GM19023 (cell line): ENCODE data around the gene SLCO3A1.
"Not testable (repeated sequence)": the region's sequence is repeated elsewhere in the genome, so short reads cannot be mapped to it uniquely, and the experiment has no call there.

Experiments used
- ATAC-seq: cut with Tn5 transposase; IDR thresholded peaks from one replicate; pipeline ENCODE4 v1.9.1; 2021; ENCODE audit warnings: mild to moderate bottlenecking, moderate library complexity; ENCODE audit not compliant: unreplicated experiment

Gene SLCO3A1

DNA sequence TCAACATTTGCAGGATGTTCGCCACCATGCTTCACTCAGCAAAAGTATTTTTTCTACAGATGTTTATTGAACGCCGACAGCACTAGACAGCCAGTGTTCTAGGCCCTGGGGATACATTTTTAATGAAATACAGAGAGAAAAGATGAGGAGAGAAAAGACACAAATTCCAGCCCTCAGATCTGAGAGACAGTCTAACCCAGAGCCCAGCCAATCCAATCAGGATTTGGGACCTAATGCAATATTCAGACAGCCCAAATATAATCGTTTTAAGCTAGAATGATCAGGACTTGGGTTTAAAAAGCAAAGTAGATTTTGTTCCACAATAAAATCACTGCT lies 174.8 kb downstream of the SLCO3A1 start:
- ATAC-seq, result no peak

DNA sequence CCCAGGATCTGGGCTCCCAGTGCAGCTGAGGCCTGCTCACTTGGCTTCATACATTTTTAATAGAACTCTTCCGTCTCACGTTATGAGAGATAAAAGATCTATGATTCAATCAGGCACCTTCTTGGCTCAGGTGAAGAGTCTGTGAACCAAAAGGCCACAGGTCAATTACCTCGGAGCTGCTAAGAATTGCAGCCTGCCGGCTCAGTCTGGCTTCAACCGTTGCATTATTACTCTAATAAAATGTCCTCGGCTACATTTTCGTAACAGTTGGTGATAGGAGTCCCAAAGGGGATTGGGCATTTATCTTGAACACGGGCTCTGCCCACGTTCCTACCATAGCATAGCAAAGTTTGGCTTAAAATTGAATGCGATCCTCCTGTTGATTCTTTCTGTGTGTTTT lies 176.3 kb downstream of the SLCO3A1 start:
- ATAC-seq, result no peak

DNA sequence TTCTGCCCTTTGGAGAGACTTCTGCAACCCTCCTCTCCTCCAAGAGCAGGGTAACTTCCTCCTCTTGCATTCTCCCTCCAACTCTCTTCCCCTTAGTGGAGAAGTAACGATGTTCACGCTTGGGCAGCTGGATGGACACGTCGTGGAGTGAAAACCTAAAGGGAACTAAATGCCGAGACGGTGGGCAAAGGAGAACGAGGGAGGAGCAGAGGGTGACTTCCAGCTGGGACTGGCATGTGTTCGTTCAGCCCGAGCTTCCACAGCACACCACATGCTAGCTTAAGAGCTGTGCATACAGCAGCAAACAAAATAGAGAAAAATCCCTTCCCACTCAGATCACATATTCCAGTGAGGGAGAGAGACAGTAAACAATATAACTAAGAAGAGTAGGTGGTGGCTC lies 179.8 kb downstream of the SLCO3A1 start:
- ATAC-seq, result no peak

DNA sequence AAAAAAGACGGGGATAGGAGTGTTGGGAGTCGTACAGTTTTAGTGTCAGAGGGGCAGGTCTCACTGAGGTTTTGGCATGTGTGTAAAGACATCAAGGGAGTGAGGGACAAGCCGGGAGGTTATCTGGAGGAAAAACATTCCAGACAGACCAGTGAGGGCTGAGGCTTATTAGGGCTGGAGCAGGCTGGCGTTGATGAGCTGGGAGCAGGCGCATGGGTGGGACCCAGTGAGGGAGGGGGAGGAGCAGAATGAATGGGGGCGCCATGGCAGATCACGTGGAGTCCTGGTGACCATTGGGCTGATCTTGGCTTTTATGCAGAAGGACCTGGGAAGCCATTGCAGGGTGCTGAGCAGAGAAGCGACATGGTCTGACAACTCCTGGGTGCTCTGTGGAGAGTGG lies 180.2 kb downstream of the SLCO3A1 start:
- no peak for ATAC-seq

DNA sequence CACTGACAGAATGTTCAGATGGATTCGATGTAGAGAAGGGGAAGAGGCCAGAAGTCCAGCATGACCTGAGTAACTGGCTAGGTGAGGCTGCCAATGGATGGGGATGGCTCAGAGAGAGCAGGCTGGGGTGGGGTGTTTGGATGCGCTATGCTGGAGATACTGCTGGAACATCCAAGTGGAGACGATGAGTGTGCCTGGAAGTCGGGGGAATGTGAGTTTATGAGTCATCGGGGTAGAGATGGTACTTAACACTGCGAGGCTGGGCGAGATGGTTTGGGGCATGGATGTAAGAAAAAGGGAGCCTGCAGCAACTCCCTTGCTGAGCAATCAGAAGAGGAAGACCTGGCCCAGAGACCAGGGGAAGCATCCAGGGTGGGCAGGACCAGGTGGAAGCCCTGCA lies 180.7 kb downstream of the SLCO3A1 start:
- no peak for ATAC-seq

DNA sequence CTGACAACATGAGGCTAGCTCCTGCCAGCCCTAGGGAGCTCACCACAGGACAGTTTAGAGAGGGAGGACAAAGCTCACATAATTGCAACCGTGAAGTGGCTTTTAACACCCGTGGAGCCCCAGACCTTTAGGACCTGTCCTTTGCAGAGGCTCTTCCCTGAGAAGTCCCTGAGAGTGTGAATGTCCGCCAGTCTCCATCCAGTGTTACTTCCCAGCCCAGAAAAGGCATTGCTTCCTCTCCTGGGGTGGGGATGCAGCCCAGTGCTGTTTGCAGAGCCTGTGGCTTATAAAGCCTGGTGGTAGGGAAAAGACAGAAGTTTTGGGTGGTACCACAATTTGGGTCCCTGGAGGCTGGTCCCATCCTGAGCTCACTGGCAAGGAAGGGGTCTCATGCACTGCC lies 182.0 kb downstream of the SLCO3A1 start:
- ATAC-seq, result no peak

DNA sequence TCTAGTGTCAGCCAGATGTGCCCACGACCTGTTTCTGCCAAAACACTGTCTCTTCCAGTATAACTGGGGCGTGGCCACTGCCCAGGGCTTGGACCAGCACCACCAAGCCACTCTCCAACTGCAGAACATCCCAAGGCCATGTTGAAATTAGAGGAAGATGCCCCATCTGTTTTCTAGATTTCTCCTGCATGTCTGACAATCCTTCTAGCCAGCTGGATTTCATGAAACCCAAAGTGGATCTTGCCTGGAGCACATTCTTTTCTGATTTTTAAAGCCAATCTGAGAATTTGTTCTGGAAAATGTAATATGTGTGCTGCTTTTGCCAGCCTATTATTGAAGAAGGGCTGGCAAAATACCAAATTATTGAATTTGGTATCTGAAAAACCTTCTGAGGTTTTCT lies 182.5 kb downstream of the SLCO3A1 start:
- ATAC-seq, result no peak

DNA sequence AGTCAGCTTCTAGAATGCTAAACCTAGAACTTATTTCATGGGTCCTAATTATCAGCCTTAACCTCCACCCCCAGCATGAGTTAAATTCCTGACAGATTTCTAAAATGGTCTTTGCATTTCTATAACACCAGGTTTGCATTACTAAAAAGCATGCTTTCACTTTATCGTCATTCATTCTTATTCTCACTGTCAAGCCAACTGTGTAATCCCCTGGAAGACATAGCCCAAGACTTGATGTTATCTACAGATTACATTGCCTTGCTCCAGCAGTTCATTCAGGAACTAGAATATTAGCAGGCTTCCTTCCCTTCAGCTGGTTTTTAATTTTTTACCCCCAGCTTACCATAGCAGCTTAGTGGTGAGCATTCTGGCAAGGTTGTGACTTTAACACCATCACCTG lies 184.0 kb downstream of the SLCO3A1 start:
- ATAC-seq, result no peak

DNA sequence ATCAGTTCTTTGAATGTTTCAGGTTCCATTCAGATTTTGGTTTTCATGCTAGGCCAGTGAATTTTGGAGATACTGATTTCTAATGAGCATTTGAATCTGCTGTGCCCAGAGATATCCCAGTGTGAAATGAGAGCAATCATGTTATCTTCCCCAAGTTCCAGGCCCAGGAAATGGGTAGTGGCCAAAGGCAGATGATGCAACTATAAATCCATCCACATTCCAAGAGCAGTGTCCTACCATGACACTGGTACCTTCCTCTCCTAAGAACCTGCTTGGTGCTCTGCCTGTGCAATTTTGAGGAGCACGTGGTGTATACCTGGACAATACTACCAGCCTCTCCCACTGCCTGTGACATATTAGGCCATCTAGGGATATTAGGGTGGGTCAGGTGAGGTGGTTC lies 186.8 kb downstream of the SLCO3A1 start:
- ATAC-seq, result no peak

DNA sequence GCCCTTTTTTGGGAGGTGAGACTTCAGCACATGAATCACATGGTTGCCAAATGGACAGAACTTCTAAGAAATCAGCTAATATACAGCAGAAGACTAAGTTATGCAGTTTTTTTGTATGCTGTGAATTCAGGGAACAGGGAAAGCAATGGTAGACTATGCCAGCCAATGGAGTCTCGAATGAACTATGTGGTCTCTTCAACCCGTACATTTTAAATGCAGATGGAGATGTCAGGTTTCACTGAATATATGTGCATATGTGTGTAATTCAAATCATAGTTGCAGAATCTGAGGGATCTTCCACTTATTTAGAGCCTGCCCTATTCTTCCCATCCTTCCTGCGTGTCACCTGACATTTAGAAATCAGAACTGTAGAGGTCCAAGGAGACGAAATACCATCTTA lies 187.9 kb downstream of the SLCO3A1 start:
- no peak for ATAC-seq

DNA sequence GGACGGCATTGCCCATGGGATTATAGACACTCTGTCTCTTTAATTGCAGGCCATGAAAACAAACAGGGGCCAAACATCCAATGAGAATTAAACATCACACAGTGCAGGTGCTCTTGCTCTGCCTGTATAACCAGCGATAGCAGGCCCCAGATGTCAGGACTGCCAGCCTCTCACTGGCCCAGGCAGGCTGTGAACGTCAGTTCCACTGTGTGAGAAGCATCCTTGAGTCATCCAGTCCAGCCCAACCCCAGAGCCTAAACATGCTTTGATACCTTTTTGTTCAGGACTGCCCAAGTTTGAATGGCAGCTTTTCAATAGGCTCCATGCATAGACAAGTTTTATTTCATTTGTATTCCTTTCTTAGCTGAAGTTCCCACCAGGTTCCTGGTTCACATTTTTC lies 189.8 kb downstream of the SLCO3A1 start:
- no peak for ATAC-seq

DNA sequence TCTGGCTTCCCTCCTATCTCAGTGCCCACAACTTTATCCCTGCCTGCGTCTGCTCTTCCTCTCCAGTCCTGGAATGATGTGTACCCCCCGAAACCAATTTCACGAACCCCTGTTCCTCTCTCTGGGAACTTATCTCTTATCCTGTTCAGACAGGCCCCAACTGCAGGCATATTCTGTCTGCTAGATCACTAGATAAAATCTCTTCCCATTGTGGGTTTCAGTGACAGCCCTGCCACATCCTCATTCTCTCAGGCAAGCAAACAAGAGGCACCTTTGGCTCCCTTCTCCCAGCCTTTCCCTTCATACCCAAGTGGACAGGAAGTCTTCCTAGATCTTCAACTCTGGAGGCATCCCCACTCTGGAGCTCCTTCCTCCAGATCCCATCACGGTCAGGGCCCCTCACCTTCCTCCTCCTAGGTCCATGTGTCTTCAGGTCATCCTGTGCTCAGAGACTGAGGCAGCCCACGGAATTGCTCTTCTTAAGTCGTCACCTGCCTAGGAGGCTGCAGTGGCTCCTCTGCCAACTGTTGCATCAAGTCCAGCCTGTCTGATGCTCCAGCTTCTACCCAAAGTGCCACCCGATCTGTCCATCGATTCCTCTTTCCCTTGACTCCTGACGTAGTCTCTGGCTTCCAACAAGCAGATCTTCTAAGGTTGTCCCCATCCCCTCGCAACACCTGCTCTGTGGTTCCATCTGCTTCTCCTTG lies 190.8 kb downstream of the SLCO3A1 start:
- no peak for ATAC-seq

DNA sequence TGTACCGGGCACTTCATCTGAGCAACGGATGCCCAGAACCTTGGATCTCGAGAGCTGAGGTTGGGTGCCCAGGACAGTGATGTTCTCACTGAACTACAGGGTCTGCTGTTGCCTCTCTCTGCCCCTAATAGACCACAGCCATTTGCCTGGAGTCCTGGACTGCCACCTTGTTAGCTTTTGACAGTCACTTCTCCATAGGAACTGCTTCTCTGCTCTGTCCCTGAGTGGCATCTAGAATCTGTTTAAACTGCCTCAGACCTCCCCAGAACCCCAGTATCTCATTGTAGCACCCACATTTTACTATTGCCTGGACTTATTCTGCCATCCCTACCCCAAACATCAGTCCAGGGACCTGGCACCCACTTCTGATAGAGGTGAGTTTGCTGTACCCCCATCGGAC lies 194.4 kb downstream of the SLCO3A1 start:
- ATAC-seq, result no peak

DNA sequence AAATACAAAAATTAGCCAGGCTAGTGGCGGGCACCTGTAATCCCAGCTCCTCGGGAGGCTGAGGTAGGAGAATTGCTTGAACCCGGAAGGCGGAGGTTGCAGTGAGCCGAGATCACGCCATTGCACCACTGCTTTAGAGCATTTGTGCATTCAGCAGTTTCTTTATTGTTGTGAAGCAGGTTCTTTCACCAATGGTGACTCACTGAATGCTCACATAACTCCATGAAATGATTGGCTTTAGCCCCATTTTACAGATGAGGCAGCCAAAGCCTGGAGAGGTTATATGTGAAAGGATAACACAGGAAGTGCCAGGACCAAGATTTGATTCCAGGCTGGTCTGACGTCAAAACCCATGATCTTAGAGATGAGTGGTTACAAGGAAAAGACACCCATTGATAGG lies 195.2 kb downstream of the SLCO3A1 start:
- no peak for ATAC-seq

DNA sequence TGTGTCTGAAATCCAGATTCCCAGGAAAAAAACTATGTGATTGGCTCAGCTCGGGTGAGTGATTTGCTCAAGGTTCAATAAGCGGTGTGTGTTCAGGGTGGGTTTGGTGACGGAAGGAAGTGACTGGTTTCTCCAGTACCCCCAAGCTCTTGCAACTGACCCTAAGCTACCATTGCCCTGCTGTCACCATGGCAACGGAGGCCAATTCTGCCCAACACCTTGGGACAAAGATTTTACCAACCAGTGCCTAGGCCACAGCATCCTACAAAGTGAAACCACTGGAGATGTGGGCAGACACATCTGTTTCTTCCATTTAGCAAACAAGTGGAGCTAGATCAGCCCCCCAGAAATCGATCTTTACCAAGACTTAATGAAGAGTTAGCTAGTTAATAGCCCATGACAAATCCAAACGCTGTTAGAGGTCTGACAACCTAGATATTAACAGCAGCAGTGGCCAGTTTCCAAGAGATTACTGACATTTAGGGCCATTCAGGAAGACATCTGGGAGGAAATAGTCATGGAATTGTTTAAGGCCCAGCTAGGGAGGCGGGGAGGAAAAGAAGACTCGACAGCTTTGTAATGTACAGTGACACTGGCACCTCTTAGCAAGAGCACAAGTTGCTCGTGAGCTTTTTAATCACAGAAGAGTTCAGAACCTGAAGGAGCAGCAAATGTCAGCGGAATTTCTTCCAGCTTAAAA lies 195.9 kb downstream of the SLCO3A1 start:
- no peak for ATAC-seq

DNA sequence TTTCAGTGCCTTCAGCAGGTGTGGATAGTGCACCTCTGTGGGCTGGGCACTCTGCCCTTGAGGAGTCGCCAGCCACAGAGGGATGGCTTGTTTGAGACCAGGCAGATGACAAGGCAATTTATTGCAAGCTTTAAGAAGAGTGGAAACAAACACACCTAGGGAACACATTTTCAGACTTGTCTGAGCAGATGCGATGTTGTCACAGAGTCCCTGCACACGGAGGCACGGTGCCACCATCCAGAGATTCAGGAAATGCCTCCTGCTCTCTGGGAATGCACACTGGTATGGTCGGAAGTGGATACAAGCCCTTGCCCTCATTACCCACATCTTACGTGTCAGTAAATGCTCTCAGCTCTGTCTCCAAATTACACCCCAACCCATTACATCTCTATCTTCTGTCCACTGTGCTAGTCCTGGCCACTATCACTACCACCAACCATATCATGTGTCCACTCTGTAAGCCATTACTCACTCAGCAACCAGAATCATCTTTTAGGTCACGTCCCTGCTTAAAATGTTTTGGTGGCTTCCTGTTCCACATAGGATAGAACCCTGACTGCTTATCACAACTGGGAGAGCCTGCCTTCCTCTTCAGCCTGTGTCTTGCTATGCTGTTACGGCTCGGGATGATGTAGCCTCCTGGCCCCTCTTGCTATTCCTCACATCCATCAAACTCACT lies 196.9 kb downstream of the SLCO3A1 start:
- no peak for ATAC-seq

DNA sequence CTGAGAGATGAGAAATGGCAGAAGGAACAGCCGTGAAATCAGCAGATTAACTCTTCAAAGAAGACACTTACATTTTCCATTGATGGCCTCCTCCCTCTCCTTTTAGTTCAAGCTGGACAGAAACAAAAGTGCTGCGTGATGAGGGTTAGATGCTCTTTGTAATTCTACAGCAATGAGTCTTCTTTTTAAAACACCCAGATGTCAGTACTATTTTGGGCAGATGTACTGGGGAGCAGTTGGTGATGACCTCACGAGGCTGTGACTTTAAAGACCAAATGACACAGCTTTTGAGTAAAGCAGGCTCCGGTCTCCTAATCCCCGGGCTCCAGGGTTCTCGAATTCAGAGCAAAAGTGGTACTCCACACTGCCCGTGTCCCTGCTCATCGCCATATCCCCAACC lies 198.2 kb downstream of the SLCO3A1 start:
- ATAC-seq, result no peak

DNA sequence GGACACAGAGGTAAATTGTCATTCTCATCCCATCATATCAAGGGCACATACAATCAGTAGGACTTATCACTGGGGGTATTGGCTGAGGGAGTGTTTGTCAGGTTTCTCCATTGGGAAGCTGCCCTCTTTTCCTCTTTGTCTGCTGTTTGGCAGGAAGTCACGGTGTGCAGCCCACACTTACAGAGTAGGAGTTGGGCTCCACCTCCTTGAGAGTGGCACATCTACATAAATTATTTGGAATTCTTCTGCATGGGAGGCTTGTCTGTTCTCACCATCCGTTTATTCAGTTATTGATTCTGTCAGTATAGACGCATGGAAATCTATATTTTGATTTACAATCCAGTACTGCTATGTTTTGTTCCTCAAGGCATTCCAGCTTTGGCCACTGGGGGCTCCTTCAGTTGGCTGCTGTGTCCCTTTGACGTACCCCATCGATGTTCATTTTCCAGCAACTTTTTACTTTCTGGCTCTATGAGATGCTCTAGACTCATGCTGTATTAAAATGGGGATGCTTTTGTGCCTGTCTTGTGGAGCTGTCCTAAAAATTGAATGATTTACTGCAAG lies 200.3 kb downstream of the SLCO3A1 start:
- ATAC-seq, result no peak

DNA sequence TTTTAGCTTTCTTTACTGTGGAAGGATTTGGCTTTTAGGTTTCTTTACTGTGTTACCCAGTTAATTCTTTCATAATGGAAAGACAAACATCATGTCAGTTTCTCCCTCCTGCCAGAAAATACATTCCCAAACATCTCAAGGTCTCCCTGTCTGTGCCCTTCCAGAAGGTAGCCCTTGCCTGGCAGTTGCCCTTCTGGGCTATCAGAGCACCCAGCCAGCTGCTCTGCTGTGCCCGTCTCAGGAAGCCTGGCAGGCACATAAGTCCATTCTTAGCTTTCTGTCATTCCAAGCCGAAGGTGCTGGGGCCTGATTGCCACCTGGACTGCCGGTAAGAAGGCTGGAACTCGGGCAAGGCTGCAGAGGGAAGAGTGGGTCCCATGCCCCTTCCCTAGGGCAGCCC lies 203.4 kb downstream of the SLCO3A1 start:
- ATAC-seq, result no peak

DNA sequence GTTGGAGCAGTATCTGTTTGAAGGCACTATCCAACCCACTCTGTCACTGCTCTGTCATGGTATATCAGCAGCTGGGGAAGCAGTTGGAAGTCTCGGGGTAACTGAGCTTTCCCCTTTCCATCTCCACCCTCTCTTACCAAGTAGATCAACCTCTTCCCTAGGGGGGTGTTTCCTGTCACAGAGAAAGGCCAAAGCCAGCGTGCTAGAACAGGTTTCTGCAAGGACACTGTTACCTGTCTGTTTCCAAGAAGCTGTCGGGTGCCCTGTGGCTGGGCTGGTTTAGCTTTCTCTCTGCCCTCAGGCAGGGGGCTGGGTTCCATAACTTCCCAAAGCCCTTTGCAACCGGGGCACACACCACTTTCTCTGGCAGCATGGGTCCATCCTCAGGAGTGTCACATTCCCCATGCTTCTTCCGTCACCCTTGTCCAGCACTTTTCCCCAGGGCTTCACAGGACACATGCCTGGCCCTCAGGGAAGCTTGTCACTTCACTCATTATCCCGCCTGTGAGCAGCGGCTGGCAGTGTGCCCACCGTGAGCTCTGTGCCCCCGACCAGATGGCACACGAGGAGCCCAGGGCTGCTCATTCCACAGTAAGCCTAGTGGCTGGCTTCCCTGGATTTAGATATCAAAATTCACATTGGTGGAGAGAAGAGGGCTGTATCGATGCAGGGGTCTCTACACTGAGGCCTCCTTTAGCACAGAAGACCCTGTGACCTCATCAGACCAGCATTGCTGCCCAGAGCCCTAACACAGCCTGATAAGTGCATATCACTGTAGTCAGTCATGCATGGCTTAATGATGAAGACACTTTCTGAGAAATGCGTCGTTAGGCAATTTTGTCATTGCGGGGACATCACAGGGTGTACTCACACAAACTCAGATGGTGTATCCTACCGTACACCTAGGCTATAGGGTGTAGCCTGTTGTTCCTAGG lies 205.8 kb downstream of the SLCO3A1 start:
- no peak for ATAC-seq

DNA sequence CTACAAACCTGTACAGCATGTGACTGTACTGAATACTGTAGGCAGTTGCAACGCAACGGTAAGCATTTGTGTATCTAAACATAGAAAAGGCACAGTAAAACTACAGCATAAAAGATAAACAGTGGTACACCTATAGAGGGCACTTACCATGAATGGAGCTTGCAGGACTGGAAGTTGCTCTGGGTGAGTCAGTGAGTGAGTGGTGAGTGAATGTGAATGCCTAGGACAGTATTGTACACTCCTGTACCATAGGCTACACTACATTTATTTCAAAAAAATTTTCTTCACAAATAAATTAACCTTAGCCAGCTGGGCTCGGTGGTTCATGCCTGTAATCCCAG lies 206.4 kb downstream of the SLCO3A1 start:
- not testable (repeated sequence) for ATAC-seq
